Inferior parietal cortex (tissue), 1 donor: ENCODE data around the gene BST1.
A peak's percentile ranks its signal among the peaks of the same experiment; 100 is the strongest.

Source experiments
- DNase-seq: peaks from one replicate; pipeline ENCODE4 v3.0.0-alpha.2; 2016; ENCODE audit errors: extremely low spot score

BST1 gene

GRCh38 chr4:15676039-15676438 is 26.8 kb upstream of the BST1 start:
- no peak for DNase-seq

GRCh38 chr4:15676899-15677298 is 26.0 kb upstream of the BST1 start:
- no peak for DNase-seq

- DNase-seq, result no peak
Observed at GRCh38 chr4:15677507-15677988, 25.3 kb upstream of the BST1 start.

DNA sequence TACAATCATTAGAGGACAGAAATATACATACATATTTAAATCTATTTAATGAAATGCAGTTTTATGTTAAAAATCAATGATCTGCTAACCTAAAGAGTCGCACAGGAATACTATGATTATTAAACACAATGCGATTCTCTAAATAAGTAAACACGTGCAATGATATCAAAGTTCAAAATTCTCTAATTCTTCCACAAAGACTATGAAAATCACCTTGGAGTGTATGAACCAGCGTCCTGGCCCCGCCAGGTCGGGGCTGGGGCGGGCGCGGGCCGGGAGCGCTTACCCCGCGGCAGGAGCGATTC is 21.8 kb upstream of the BST1 start:
- no peak for DNase-seq

- DNase-seq, result peak; percentile 99
Observed at GRCh38 chr4:15681372-15682241, 21.3 kb upstream of the BST1 start, which contains the start of gene FAM200B. TSS of gene FAM200B (plus strand) at chr4:15681827. CDS start at chr4:15686978, 5,151 bp downstream.

- peak; percentile 50 for DNase-seq
Observed at GRCh38 chr4:15682242-15683142, 20.4 kb upstream of the BST1 start.

DNA sequence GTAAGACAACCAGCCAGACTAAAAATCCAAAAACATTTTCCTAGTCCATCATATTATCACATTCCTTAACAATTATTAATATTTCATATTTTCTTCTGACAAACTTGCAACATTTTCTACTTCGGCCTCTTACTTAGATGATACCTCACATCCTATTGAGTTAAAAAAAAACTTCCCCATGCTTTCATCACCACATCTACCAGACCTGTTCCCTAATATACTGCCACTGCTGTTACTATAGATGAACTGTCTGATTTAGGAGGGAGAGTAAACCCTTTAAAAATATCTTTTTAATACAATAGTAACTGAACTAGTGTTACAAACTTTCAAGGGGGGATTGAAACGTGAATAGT is 19.7 kb upstream of the BST1 start:
- no peak for DNase-seq

DNA sequence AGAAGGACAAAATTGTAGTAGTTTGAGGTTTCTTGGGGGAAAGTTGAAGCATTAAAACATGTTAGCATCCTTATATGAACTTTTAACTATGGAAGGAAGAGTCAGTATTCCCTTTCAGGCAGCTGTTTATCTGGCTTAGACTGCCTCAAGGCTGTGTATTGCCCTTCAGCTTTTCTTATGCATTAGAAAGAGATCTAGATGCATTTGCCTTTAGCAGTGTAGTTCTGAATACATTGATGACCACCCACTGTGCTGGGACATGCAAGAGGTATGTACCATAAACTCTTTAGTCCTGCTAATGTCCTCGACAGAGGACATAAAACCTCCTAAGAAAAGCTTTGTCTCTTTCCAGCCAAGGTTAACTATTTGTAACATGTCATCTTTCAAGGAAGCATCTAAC is 18.4 kb upstream of the BST1 start:
- DNase-seq, result no peak

- DNase-seq, result no peak
Observed at GRCh38 chr4:15688051-15688450, 14.8 kb upstream of the BST1 start.

DNA sequence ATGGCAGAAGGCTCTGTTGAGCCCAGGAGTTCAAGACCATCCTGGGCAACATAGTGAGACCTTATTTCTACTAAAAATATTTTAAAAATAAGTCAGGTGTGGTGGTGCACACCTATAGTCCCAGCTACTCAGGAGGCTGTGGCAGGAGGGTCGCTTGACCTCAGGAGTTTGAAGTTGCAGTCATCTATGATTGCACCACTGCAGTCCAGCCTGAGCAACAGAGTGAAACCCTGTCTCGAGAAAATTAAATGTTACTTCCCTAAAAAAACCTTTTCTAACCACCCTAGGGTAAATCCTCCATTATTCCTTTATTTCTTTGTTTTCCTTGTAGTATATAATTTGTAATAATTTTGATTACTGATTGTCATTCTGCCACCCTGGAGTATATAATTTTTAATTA is 13.3 kb upstream of the BST1 start:
- DNase-seq, result no peak

DNA sequence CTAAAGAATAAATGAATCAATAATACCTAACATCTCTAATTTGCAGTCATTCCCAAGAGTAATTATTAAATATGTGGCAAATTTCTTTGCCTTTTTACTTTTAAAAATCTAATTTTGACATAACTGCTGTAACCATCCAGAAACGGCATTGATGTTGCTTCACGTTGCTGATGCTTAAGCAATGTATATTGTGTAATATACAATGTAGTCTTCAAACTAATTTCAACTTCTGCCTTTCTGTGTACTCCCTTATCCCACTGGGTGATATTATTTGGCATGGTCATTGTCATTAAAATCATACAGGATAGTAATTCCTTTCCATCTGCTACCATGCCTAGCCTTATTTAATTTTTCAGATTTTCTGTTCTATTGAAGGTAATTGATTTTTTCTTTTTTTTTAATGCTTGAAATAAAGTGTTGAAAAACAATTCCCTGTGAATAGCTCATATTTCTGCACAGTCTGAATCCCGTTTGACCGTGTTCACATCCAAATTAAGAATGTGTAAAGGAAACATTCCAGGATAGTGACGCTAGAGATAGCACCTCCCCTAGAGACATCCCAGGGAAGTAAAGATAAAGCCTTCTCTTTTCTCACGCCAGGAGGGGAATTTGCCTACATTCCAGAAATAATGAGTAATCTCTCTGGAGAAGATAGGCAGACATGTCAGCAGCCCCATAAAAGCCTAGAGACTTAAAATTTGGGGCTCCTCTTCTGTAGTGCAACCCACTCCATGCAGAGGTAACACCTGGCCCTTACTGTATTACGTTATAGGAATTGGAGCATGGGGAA is 12.7 kb upstream of the BST1 start:
- no peak for DNase-seq

GRCh38 chr4:15691346-15692135 is 11.3 kb upstream of the BST1 start:
- DNase-seq, result peak; percentile 20

GRCh38 chr4:15692602-15693001 is 10.3 kb upstream of the BST1 start:
- DNase-seq, result no peak

DNA sequence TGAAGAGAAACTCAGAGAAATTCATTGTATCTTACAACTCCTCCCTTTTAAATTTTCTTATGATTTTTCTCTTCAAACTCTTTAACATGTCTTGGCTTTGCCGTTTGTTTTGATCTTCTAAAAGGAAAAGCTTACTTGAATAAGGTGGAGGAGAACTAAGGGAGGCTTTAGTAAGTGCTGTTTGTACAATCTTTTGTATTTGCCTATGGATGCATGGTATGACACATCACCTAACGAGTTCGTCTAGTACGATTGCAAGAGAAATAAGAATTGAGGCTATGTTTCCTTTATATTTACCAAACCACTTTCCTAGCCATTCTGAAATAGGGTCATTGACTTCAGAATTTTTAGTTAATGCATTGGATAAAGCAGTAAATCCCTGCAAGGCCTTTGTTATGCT is 8.4 kb upstream of the BST1 start:
- DNase-seq, result no peak

DNA sequence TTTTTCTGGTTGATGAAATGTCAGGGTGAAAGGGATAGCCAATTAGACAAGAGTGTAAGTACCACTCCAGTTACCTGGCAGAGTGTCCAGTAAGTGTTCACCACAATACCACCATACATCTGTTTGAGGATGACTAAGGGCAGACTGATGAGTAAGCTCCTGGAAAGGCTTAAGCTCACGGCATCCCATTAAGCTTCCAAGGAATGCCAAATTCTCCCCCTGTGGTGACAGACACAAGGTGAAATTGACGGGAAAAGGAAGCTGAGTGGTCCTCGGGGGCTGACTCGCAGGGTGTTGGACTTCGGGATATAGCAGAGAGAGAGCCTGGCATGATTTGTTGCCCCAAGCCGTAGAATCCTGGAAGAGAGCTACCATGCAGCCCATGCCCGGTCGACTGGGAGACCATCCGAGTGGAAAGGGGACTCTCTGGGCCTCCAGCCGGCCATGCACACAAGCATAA is 7.6 kb upstream of the BST1 start:
- DNase-seq, result no peak

GRCh38 chr4:15695729-15696128 is 7.1 kb upstream of the BST1 start:
- DNase-seq, result no peak

- no peak for DNase-seq
Observed at GRCh38 chr4:15696866-15697265, 6.0 kb upstream of the BST1 start.

DNA sequence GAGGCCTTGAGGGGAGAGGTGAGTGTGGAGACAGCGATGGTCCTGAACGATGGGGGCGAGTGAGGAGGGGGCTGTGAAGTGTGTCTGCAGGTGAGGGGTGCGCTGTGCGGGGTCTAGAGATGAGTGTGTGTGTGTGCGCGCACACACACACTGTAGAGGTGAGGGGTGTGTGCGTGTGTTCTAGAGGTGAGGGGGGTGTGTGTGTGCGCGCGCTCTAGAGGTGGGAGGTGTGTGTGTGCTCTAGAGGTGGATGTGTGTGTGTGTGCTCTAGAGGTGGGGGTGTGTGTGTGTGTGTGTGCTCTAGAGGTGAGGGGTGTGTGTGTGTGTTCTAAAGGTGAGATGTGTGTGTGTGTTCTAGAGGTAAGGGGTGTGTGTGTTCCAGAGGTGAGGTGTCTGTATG is 574 bp downstream of the BST1 start:
- DNase-seq, result no peak

DNA sequence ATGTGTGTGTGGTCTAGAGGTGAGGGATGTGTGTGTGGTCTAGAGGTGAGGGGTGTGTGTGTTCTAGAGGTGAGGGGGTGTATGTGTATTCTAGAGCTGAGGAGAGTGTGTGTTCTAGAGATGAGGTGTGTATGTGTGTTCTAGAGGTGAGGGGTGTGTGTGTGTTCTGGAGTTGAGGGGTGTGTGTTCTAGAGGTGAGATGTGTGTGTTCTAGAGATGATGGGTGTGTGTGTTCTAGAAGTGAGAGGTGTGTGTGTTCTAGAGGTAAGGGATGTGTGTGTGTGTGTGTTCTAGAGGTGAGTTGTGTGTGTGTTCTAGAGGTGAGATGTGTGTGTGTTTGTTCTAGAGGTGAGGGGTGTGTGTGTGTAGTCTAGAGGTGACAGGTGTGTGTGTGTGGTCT is 1.3 kb downstream of the BST1 start:
- DNase-seq, result no peak

DNA sequence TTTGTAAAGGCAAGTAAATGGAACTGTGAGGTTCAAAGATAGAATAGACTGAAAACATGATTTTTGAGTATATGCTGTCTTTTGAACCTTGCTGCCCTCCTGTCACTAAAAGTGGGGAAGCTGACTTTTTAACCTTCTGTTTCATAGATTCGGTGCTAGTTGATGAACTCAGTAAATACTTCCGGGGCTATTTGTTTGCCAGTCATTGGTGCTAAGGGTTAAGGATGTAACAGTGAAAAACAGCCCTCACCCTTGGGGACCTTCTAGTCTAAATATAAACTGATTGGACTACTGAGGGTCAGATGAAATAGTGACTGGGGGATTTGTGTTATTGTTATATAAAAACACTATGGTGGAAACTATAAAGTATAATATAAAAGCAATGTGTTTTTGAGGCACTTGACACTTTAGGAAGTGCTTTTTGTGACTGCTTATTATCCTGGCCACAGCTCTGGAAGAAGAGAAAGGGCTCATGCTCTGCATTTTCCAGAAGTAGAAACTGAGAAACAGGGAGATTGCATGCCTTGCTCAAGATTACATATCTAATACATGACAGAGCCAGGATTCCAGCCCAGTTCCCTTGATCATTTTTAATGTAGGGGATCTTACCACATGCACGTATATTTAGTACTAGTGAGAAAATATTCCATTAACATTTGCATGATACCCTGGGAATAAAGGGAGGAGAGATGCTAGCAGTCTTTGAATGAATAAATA is 3.9 kb downstream of the BST1 start:
- DNase-seq, result no peak

DNA sequence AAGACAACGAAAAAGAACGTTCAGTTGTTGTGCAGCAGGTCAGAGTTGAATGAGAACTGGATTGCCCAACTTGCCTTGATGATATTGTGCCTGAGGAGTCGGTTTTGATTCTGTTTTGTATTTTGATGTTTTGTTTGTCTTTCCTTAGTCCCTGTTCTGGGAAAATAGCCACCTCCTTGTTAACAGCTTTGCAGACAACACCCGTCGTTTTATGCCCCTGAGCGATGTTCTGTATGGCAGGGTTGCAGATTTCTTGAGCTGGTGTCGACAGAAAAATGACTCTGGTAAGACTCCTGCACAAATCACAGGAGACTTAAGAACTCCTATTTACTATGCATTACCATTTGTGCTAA is 4.5 kb downstream of the BST1 start:
- no peak for DNase-seq
